Ectodermal cell (in vitro differentiated cells): Measurements from ENCODE around the gene TAX1BP1.

Source experiments
- H3K27ac ChIP-seq: 2 replicates; pipeline ENCODE4 v1.7.0; 2013; ENCODE audit warnings: mild to moderate bottlenecking, low read depth, low read length; ENCODE audit not compliant: insufficient read depth, poor library complexity, severe bottlenecking
- H3K27me3 ChIP-seq: 2 replicates; pipeline ENCODE4 v1.7.0; 2013; ENCODE audit warnings: mild to moderate bottlenecking, low read length; ENCODE audit not compliant: insufficient read depth, control insufficient read depth, poor library complexity, severe bottlenecking
- H3K36me3 ChIP-seq: one replicate; pipeline ENCODE4 v1.7.0; 2013; ENCODE audit warnings: low read length; ENCODE audit not compliant: control insufficient read depth, insufficient read depth
- H3K4me1 ChIP-seq: one replicate; pipeline ENCODE4 v1.7.0; 2013; ENCODE audit warnings: low read length; ENCODE audit not compliant: control insufficient read depth, insufficient read depth
- H3K4me3 ChIP-seq: 2 replicates; pipeline ENCODE4 v1.7.0; 2013; ENCODE audit warnings: low read depth, low read length, control low read depth; ENCODE audit not compliant: insufficient read depth
- H3K9me3 ChIP-seq: 2 replicates; pipeline ENCODE4 v1.7.0; 2013; ENCODE audit warnings: mild to moderate bottlenecking, low read length, moderate library complexity; ENCODE audit not compliant: control insufficient read depth
- WGBS, 2 experiments: methylation state at CpG; one replicate each; pipeline ENCODE4 v1.1.7; 2013; ENCODE audit warnings: missing lambda C conversion rate in 2 of 2; 5-methylcytosine and 5-hydroxymethylcytosine counted together

TAX1BP1 gene

GRCh38 chr7:27873981-27874957 lies 134.3 kb downstream of the TAX1BP1 start:
- no peak overlapping the region for H3K27ac ChIP-seq
- no peaks in the 10 kb centered on the region for H3K36me3 ChIP-seq
- no peaks in the 10 kb centered on the region for H3K4me1 ChIP-seq
- WGBS, 2 experiments: 88 to 91% methylated on average over 13 of the region's 13 CpGs
- no peaks in the 10 kb centered on the region for H3K27me3 ChIP-seq
- no peak overlapping the region for H3K4me3 ChIP-seq
- H3K9me3 ChIP-seq: no peaks in the 10 kb centered on the region

DNA sequence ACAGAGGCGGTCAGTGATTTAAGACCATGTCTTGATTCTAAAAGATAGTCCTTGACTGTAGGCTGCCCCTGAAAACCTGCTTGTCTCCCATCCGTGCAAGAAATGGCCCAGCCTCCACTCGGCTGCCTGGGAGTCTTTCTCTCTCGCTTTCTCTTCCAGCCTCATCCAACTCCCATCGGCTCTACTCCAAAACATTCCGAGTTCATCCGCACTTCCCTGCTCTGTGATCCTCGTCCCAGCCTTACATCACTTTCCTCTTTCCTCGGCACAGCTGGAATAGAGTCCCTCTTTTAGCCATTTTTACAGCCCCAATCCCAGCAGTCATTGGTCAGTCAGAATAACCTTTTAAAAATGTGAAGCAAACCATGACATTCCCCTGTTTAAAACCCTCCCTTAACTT lies 135.1 kb downstream of the TAX1BP1 start:
- 94% methylated on average over 9 of the region's 9 CpGs for WGBS, 2 experiments

DNA sequence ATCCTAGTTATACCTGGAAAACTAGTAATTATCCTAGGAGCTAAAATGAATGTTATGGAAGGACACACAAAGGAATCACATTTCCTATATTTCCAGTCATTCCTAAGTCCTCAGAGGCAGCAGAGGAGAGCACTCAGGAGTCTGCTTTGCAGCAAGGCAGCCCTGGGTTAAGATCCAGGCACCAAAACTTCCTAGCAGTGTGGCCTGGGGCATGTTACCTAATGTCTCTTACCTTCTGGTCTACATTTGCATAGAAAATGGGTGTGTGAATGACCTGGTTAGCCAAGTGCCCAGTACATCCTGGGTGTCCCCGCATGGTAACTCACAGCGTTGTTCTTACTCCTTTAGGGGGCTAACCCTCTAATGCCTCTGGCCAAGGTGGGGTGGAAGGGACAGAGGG lies 135.9 kb downstream of the TAX1BP1 start:
- Histone ChIP-seq H3K4me1 (no peaks in the 10 kb centered on the region), H3K9me3 (no peaks in the 10 kb centered on the region), H3K4me3 (no peak overlapping the region), H3K27ac (no peak overlapping the region), H3K36me3 (no peaks in the 10 kb centered on the region), H3K27me3 (no peaks in the 10 kb centered on the region)
- WGBS, 2 experiments: 94 to 97% methylated on average over 2 of the region's 2 CpGs

More for the DNA sequence above, 135.1 kb downstream of the TAX1BP1 start:
- Histone ChIP-seq H3K9me3 (no peaks in the 10 kb centered on the region), H3K27me3 (no peaks in the 10 kb centered on the region), H3K4me1 (no peaks in the 10 kb centered on the region), H3K4me3 (no peak overlapping the region), H3K27ac (no peak overlapping the region), H3K36me3 (no peaks in the 10 kb centered on the region)

DNA sequence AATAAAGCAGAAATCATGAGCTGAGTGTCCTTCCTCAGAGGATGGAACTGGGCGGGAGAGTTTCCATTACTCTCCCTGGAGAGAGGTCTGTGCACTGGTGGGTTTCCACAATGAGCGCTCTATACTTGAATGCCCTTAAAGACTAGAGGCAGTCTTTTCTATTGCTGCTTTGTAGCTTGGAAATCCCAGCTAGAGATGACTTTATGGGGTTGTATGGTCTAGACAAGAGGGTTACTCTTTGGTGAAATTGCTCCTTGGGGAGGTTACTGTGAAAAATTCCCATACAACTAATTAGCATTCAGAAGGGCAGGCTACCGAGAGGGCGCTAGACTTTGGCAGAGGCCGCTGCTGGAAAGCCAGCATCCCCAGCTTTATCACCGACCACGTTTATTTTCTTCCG lies 136.8 kb downstream of the TAX1BP1 start:
- 92 to 93% methylated on average over 8 of the region's 8 CpGs for WGBS, 2 experiments
- Histone ChIP-seq H3K27ac (no peak overlapping the region), H3K4me3 (no peak overlapping the region), H3K27me3 (no peaks in the 10 kb centered on the region), H3K9me3 (no peaks in the 10 kb centered on the region), H3K36me3 (no peaks in the 10 kb centered on the region), H3K4me1 (no peaks in the 10 kb centered on the region)
